ENCODE results near the gene SPECC1. TPM values are rescaled to one million over a fixed set of nuclear protein-coding genes. Genes with fewer than 3 reads are reported as not detected.

SPECC1 gene
- total RNA-seq, 1 donor from 2014 or later, result 93.1 TPM

- Mint-ChIP-seq H3K9me3 (peaks cover 41% of the 10 kb centered on the region), H3K27ac (no peak overlapping the region), H3K4me3 (no peak overlapping the region), H3K4me1 (peaks cover under 1% of the 10 kb centered on the region), H3K36me3 (peaks cover 49% of the 10 kb centered on the region), H3K27me3 (ENCODE audit: insufficient read depth, low read depth) (no peaks in the 10 kb centered on the region)
- Histone ChIP-seq H3K27ac (no peak overlapping the region), H3K4me2 (no peak overlapping the region), H3K4me1 (no peaks in the 10 kb centered on the region), H3K9ac (no peak overlapping the region), H3K27me3 (no peaks in the 10 kb centered on the region), H2AFZ (replicated peaks) (no peak overlapping the region), H3K79me2 (ENCODE audit: low read depth) (no peaks in the 10 kb centered on the region), H4K20me1 (ENCODE audit: low read depth) (no peaks in the 10 kb centered on the region), H3K36me3 (peaks cover 24% of the 10 kb centered on the region), H3K9me3 (ENCODE audit: low read depth) (peaks cover 11% of the 10 kb centered on the region), H3K4me3 (no peak overlapping the region), H3F3A (ENCODE audit: low read depth) (no peaks in the 10 kb centered on the region)
- TF ChIP-seq CTCF (IDR thresholded peaks at IDR 0.05) (no peak), EZH2 (IDR thresholded peaks at IDR 0.05) (no peak), EZH2phosphoT487 (IDR thresholded peaks at IDR 0.05) (no peak)
- DNase-seq (ENCODE audit: low spot score), result no peak
Measured at GRCh38 chr17:20307326-20307910, 298.3 kb downstream of the SPECC1 start.

GRCh38 chr17:20310481-20310880, 301.3 kb downstream of the SPECC1 start:
- peaks cover 3% of the 10 kb centered on the region for H3K4me1 Mint-ChIP-seq
- no peak overlapping the region for H3K4me3 Mint-ChIP-seq
- Histone ChIP-seq H3K79me2 (ENCODE audit: low read depth) (no peaks in the 10 kb centered on the region), H2AFZ (replicated peaks) (no peak overlapping the region), H3K4me1 (no peaks in the 10 kb centered on the region), H3K4me2 (no peak overlapping the region), H3F3A (ENCODE audit: low read depth) (no peaks in the 10 kb centered on the region), H3K27me3 (no peaks in the 10 kb centered on the region), H4K20me1 (ENCODE audit: low read depth) (no peaks in the 10 kb centered on the region), H3K27ac (no peak overlapping the region), H3K9me3 (ENCODE audit: low read depth) (peaks cover 11% of the 10 kb centered on the region), H3K36me3 (peaks cover 24% of the 10 kb centered on the region), H3K4me3 (no peak overlapping the region), H3K9ac (no peak overlapping the region)
- H3K27ac Mint-ChIP-seq, result no peak overlapping the region
- TF ChIP-seq EZH2phosphoT487 (IDR thresholded peaks at IDR 0.05) (no peak), CTCF (IDR thresholded peaks at IDR 0.05) (no peak), EZH2 (IDR thresholded peaks at IDR 0.05) (no peak)
- H3K36me3 Mint-ChIP-seq, result peaks cover 37% of the 10 kb centered on the region
- peaks cover 30% of the 10 kb centered on the region for H3K9me3 Mint-ChIP-seq
- DNase-seq (ENCODE audit: low spot score), result no peak
- H3K27me3 Mint-ChIP-seq (ENCODE audit: insufficient read depth, low read depth), result no peaks in the 10 kb centered on the region

- TF ChIP-seq EZH2phosphoT487 (IDR thresholded peaks at IDR 0.05) (no peak), CTCF (IDR thresholded peaks at IDR 0.05) (no peak), EZH2 (IDR thresholded peaks at IDR 0.05) (no peak)
- Histone ChIP-seq H3K79me2 (ENCODE audit: low read depth) (no peaks in the 10 kb centered on the region), H2AFZ (replicated peaks) (no peak overlapping the region), H3K36me3 (no peaks in the 10 kb centered on the region), H3K4me2 (no peak overlapping the region), H4K20me1 (ENCODE audit: low read depth) (no peaks in the 10 kb centered on the region), H3K4me1 (no peaks in the 10 kb centered on the region), H3K27me3 (no peaks in the 10 kb centered on the region), H3K4me3 (no peak overlapping the region), H3K9ac (no peak overlapping the region), H3K9me3 (ENCODE audit: low read depth) (no peaks in the 10 kb centered on the region), H3K27ac (no peak overlapping the region), H3F3A (ENCODE audit: low read depth) (no peaks in the 10 kb centered on the region)
- DNase-seq (ENCODE audit: low spot score), result no peak
- peaks cover 5% of the 10 kb centered on the region for H3K4me1 Mint-ChIP-seq
- no peak overlapping the region for H3K27ac Mint-ChIP-seq
- no peak overlapping the region for H3K4me3 Mint-ChIP-seq
- peaks cover 17% of the 10 kb centered on the region for H3K36me3 Mint-ChIP-seq
- no peaks in the 10 kb centered on the region for H3K27me3 Mint-ChIP-seq (ENCODE audit: insufficient read depth, low read depth)
- peaks cover 10% of the 10 kb centered on the region for H3K9me3 Mint-ChIP-seq
Measured at GRCh38 chr17:20313306-20313705, 304.1 kb downstream of the SPECC1 start.
